ENCODE data around the gene RPLP2.

- TF ChIP-seq POLR2A (IDR thresholded peaks at IDR 0.05; ENCODE audit: low read depth, low read length) (no peak), POLR2AphosphoS5 (IDR thresholded peaks at IDR 0.05; ENCODE audit: low read depth, low read length) (no peak)
Observed at GRCh38 chr11:833849-834311, 24.1 kb downstream of the RPLP2 start.

Measured in GM12892 (cell line).